OCI-LY7 (cell line): ENCODE data around the gene FBXO31. TPM values are rescaled to one million over a fixed set of nuclear protein-coding genes. Genes with fewer than 3 reads are reported as not detected.

Source experiments
- BruUV-seq: library from RNA; stranded (reverse); fragments of 400-500 nt; replicated peaks from 2 replicates; lab custom pipeline; 2021; lab: Mats Ljungman, UMichigan
- CTCF ChIA-PET: fragments of 300-600 bp; sonication (Branson Sonifier 250); formaldehyde crosslinking; loops from one replicate; lab custom pipeline; 2022; ENCODE audit warnings: antibody characterized with exemption; ENCODE audit not compliant: unreplicated experiment; lab: Charles Lee
- POLR2A ChIA-PET: fragments of 300-600 bp; sonication (Branson Sonifier 250); formaldehyde crosslinking; loops from one replicate; lab custom pipeline; 2022; ENCODE audit warnings: antibody characterized with exemption; lab: Charles Lee
- DNase-seq: peaks from one replicate; pipeline ENCODE4 v3.0.0-alpha.2; 2015; ENCODE audit warnings: low spot score
- H2AFZ ChIP-seq: fragments of 200-600 bp; sonication (generic), shearing (Covaris generic); 2 replicates; pipeline ENCODE4 v1.6.1; 2014; ENCODE audit warnings: mild to moderate bottlenecking, antibody characterized with exemption, low read length, moderate library complexity
- H3K27ac ChIP-seq: fragments of 200-600 bp; sonication (generic); 2 replicates; pipeline ENCODE4 v1.5.1; 2014; ENCODE audit warnings: mixed run types, low read depth, mild to moderate bottlenecking, moderate library complexity, low read length, inconsistent platforms; ENCODE audit not compliant: poor library complexity, severe bottlenecking
- H3K36me3 ChIP-seq: fragments of 200-600 bp; sonication (generic); 2 replicates; pipeline ENCODE4 v1.6.1; 2014; ENCODE audit warnings: mild to moderate bottlenecking, antibody characterized with exemption, low read length, moderate library complexity, mixed read lengths; ENCODE audit not compliant: insufficient read depth
- H3K4me1 ChIP-seq: fragments of 200-600 bp; sonication (generic); 2 replicates; pipeline ENCODE4 v1.5.1; 2014; ENCODE audit warnings: mild to moderate bottlenecking, low read length; ENCODE audit not compliant: insufficient read depth, poor library complexity, severe bottlenecking
- H3K4me2 ChIP-seq: fragments of 200-600 bp; sonication (generic); 2 replicates; pipeline ENCODE4 v1.6.1; 2014; ENCODE audit warnings: mild to moderate bottlenecking, low read length
- H3K4me3 ChIP-seq: fragments of 200-600 bp; sonication (generic); 2 replicates; pipeline ENCODE4 v1.5.1; 2014; ENCODE audit warnings: mild to moderate bottlenecking, low read depth, low read length; ENCODE audit not compliant: poor library complexity, severe bottlenecking
- H3K79me2 ChIP-seq: fragments of 200-600 bp; sonication (generic); 2 replicates; pipeline ENCODE4 v1.6.1; 2016; ENCODE audit warnings: low read depth, mild to moderate bottlenecking, low read length, moderate library complexity, mixed read lengths; ENCODE audit not compliant: insufficient read depth
- H3K9me2 ChIP-seq: fragments of 200-600 bp; sonication (generic); 2 replicates; pipeline ENCODE4 v1.6.1; 2016; ENCODE audit warnings: mild to moderate bottlenecking, low read length, mixed read lengths; ENCODE audit not compliant: insufficient read depth
- H3K9me3 ChIP-seq: fragments of 200-600 bp; sonication (generic); 2 replicates; pipeline ENCODE4 v1.6.1; 2014; ENCODE audit warnings: mild to moderate bottlenecking, mixed run types, low read length, mixed read lengths
- H4K20me1 ChIP-seq: fragments of 200-600 bp; sonication (generic); 2 replicates; pipeline ENCODE4 v1.6.1; 2014; ENCODE audit warnings: mild to moderate bottlenecking, antibody characterized with exemption, low read length, moderate library complexity, mixed read lengths; ENCODE audit not compliant: insufficient read depth
- CTCF ChIP-seq: fragments of 200-600 bp; sonication (generic); conservative IDR thresholded peaks from 2 replicates; pipeline ENCODE4 v1.5.1; 2014; ENCODE audit warnings: mild to moderate bottlenecking, antibody characterized with exemption, low read length, moderate library complexity, mixed read lengths
- EZH2phosphoT487 ChIP-seq: fragments of 200-600 bp; sonication (generic); IDR thresholded peaks from 2 replicates; pipeline ENCODE4 v1.6.1; 2018; ENCODE audit warnings: low read depth, borderline replicate concordance, mild to moderate bottlenecking, mixed run types, antibody characterized with exemption, low read length, moderate library complexity, mixed read lengths
- intact Hi-C: fragments of 100-400 bp; cut with micrococcal nuclease; formaldehyde crosslinking; loops from one replicate; pipeline ENCODE4 v1.10.0; 2022; ENCODE audit not compliant: unreplicated experiment
- total RNA-seq, 2 experiments: library from RNA; depleted of rRNA in 1 of 2; stranded (reverse); fragments of >200 nt in 1 of 2; shearing (Covaris generic) in 1 of 2; gene quantifications; 2 replicates each; pipeline ENCODE4 v1.2.3, GENCODE V29; 2014 to 2022

Gene FBXO31
- total RNA-seq, 2 experiments from 2014 or later: 26.0 to 32.4 TPM

DNA sequence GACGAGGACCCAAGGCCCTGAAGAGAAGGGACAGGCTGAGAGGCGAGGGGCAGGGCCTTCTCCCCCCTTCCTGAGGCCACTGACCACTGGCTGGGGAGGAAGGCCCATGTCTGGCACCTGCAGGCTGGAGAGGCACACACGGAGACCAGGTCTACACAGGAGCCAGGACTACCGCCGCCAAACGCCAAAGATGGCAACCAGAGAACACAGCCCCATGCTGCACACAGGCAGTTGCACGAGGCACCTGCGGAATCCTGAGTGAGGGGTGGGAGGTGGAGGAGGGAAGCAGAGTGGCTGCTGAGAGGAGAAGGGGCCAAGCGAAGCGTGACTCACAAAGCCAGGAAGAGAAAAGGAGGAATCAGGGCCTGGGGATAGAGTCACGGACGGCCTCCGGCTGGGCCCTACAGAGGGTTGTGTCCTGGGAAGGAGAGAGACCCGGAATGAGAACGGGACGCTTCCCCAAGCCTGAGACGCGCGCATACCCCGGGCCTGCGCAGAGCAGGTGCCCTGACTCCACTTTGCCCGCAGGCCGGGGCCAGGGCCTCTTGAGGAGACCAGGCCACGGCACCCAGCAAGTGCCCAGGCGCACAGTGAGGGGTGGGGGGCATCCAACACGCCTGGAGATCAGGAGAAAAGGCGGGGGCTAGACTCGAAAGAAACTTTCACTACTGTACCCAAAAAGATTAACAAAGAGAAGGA, 37.7 kb downstream of the FBXO31 start:
- no peaks in the 10 kb centered on the region for H3K4me1 ChIP-seq
- H3K4me2 ChIP-seq: no peak overlapping the region
- H3K4me3 ChIP-seq: no peak overlapping the region
- H3K27ac ChIP-seq: no peak overlapping the region
- no peaks in the 10 kb centered on the region for H3K9me3 ChIP-seq
- H2AFZ ChIP-seq: no peak overlapping the region
- TF ChIP-seq EZH2phosphoT487 (no peak), CTCF (no peak)
- H3K36me3 ChIP-seq: peaks cover 28% of the 10 kb centered on the region
- H4K20me1 ChIP-seq: no peaks in the 10 kb centered on the region
- CTCF ChIA-PET: no interaction called here
- DNase-seq: no peak
- no peaks in the 10 kb centered on the region for H3K9me2 ChIP-seq
- H3K79me2 ChIP-seq: no peaks in the 10 kb centered on the region
- BruUV-seq: no TSS peak
- POLR2A ChIA-PET: interaction anchor here (0.6 kb wide), 1 partner anchor 11 kb away, joined by 5 read pairs; no protein-coding TSS in a partner anchor
- intact Hi-C loops: no loop called here

GRCh38 chr16:87344931-87345631, 38.5 kb downstream of the FBXO31 start:
- no peak overlapping the region for H3K4me3 ChIP-seq
- H3K9me3 ChIP-seq: no peaks in the 10 kb centered on the region
- H4K20me1 ChIP-seq: no peaks in the 10 kb centered on the region
- no peak for TF ChIP-seq EZH2phosphoT487
- no peak for TF ChIP-seq CTCF
- POLR2A ChIA-PET: interaction anchor here (0.6 kb wide), 1 partner anchor 12 kb away, joined by 5 read pairs; no protein-coding TSS in a partner anchor
- H3K79me2 ChIP-seq: no peaks in the 10 kb centered on the region
- no peak for DNase-seq
- H2AFZ ChIP-seq: no peak overlapping the region
- no peak overlapping the region for H3K4me2 ChIP-seq
- peaks cover 33% of the 10 kb centered on the region for H3K36me3 ChIP-seq
- no peak overlapping the region for H3K27ac ChIP-seq
- no peaks in the 10 kb centered on the region for H3K9me2 ChIP-seq
- CTCF ChIA-PET: no interaction called here
- intact Hi-C loops: no loop called here
- H3K4me1 ChIP-seq: no peaks in the 10 kb centered on the region
- BruUV-seq: no TSS peak
